Hematopoietic multipotent progenitor cell treated with erythropoietin and hydrocortisone succinate and interleukin-3 and kit ligand, for 8 days (in vitro differentiated cells): ENCODE results near the gene ANO10.
"Not testable (repeated sequence)": the region's sequence is repeated elsewhere in the genome, so short reads cannot be mapped to it uniquely, and the experiment has no call there.

Experiments
- DNase-seq: peaks from one replicate; pipeline ENCODE4 v3.0.0-alpha.2; 2015

Gene ANO10

GRCh38 chr3:43465109-43465508 lies 156.7 kb downstream of the ANO10 start:
- no peak for DNase-seq

GRCh38 chr3:43462566-43462965 lies 159.2 kb downstream of the ANO10 start:
- DNase-seq = not testable (repeated sequence)

- DNase-seq = no peak
Observed at GRCh38 chr3:43461345-43461744, 160.5 kb downstream of the ANO10 start.

GRCh38 chr3:43457038-43457437 lies 164.8 kb downstream of the ANO10 start:
- DNase-seq = not testable (repeated sequence)

GRCh38 chr3:43455233-43455632 lies 166.6 kb downstream of the ANO10 start:
- no peak for DNase-seq

- no peak for DNase-seq
Observed at GRCh38 chr3:43453981-43454380, 167.8 kb downstream of the ANO10 start.

GRCh38 chr3:43451670-43452254 lies 170.0 kb downstream of the ANO10 start:
- no peak for DNase-seq

- no peak for DNase-seq
Observed at GRCh38 chr3:43448098-43448497, 173.7 kb downstream of the ANO10 start.

GRCh38 chr3:43445820-43446219 lies 176.0 kb downstream of the ANO10 start:
- no peak for DNase-seq

GRCh38 chr3:43442872-43443395 lies 178.9 kb downstream of the ANO10 start:
- DNase-seq = no peak

- DNase-seq = no peak
Observed at GRCh38 chr3:43436507-43437140, 185.2 kb downstream of the ANO10 start.

GRCh38 chr3:43435706-43436105 lies 186.1 kb downstream of the ANO10 start:
- DNase-seq = no peak

GRCh38 chr3:43434431-43434830 lies 187.4 kb downstream of the ANO10 start:
- no peak for DNase-seq

GRCh38 chr3:43432462-43432861 lies 189.3 kb downstream of the ANO10 start:
- no peak for DNase-seq

- DNase-seq = no peak
Observed at GRCh38 chr3:43426388-43426787, 195.4 kb downstream of the ANO10 start.

GRCh38 chr3:43425829-43426228 lies 196.0 kb downstream of the ANO10 start:
- no peak for DNase-seq

GRCh38 chr3:43423639-43424038 lies 198.2 kb downstream of the ANO10 start:
- no peak for DNase-seq

- DNase-seq = no peak
Observed at GRCh38 chr3:43423142-43423541, 198.7 kb downstream of the ANO10 start.

- DNase-seq = no peak
Observed at GRCh38 chr3:43418601-43419272, 203.1 kb downstream of the ANO10 start.

GRCh38 chr3:43417133-43417532 lies 204.7 kb downstream of the ANO10 start:
- DNase-seq = no peak

GRCh38 chr3:43415088-43415487 lies 206.7 kb downstream of the ANO10 start:
- DNase-seq = no peak

- no peak for DNase-seq
Observed at GRCh38 chr3:43413676-43414368, 208.0 kb downstream of the ANO10 start.

GRCh38 chr3:43411429-43411828 lies 210.4 kb downstream of the ANO10 start:
- no peak for DNase-seq

GRCh38 chr3:43410592-43410991 lies 211.2 kb downstream of the ANO10 start:
- no peak for DNase-seq
